GM12801 (cell line): ENCODE results near the gene ME3.

ENCODE experiments used
- CTCF ChIP-seq: IDR thresholded peaks from one replicate; pipeline ENCODE4 v1.5.1; 2011; ENCODE audit warnings: control low read depth; ENCODE audit not compliant: insufficient read length; ENCODE audit errors: extremely low read depth

The ME3 gene

DNA sequence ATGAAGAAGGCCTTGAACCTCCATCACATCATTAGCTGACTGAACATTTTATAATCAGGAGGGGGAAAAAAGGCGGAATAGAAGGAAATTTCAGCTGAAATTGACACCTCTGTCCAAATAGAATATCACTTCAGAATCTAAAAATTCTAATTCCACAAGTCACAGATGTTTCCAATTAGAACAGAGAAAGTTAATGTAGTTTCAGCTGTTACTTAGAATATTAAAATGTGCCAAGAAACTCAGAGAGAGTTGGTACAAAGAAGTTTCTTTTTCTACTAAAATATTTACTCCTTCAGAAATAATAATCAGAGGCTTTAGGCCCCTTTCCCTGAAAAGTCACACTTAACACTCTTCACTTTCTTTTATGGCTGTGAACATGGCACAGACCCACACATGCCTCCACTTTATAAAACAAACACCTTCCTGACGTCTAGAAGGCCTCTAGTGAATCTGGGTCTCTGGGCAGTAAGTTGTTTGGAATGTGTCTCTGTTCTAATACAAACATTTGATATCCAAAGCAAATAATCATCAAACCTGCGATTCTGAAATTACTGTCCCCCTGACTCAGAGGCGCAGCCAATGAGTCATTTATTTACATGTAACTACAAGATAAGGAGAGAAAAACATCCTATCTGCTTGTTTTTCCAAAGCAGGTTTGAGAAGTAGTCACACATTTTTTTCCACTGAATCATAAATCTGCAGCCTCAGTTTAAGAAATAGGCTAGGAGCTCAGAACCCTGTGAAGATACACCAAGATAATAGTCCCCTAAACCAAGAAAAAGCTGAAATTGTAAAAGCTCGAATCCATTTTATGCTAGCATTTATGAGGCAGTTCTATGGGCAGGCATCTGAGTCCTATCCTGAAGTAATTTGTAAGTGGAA lies 148.4 kb downstream of the ME3 start:
- TF ChIP-seq CTCF = no peak

DNA sequence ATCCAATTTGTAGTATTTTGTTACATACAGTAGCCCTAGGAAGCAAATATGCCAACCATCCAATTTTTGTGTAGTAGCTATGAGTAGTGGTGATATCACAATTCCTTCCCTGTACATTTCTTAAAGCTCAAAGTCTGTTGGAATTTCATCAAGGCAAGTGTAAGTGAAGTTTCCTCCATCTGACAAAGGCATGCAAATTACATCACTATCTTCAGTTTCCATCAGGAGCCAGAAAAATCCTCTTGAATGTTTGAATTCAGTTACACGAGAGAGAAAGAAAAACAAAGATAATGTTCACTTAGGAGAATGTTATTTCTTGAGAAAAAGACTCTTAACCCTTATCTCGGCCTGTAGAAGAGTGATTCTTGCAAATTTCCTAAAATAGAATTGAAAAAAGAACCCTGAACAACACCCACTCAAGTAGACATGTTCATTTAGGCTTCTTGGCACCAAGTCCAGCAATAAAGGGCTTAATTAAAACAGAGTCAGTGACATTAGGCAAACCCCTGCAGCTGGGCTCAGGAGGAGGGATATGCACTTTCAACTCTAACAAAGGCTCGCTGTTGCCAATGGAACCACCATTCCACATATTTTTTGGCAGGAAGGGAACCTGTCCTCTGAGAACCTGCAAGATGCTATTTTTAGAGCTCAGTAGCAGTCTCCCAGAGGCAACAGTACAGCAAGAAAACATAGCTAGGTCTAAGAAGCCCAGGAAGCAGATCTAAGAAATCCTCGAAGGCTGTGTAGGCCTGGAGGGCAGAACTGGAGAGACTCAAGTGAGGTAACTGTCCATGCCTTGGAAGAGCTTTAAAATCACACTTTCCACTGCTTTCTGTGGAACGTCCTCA lies 153.1 kb downstream of the ME3 start:
- no peak for TF ChIP-seq CTCF

- no peak for TF ChIP-seq CTCF
These were observed 154.2 kb downstream of the ME3 start for GRCh38 chr11:86518211-86518610.

GRCh38 chr11:86517557-86517956 lies 154.9 kb downstream of the ME3 start:
- TF ChIP-seq CTCF = no peak

DNA sequence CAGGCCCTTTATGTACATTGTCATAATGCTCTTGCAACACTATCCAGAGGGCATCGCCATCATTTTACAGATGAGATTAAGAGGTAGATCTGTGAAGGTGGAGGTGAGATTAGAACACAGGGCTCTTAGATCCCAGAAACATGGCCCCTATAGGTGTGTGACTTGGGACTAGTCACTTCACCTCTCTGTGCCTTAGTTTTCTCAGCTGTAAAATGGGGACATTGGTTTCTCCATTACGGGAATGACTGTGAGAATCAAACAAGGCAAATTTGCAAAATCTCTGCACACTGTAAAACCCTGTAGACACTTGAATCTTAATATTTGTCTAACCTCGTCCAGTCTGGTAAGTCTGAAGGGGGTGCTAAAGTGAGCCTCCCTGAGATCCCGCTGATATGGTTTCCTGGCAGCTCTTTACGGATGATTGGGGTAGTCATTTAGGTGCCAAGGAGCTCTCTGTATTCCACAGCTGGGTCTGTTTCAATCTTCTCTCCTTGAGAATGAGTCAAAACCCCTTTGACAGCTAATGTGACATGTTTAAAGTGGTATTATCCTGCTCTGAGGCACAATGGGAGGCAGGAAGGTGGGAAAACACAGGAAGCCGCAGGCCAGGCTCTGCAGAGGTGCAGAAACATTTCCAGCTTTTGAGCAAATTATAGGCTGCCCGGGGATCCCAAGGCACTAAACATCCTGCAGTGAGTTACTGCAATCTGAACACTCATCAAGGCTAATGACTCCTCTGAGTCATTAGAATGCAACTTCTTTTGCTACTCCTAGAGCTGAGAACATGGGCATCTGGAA lies 156.9 kb downstream of the ME3 start:
- no peak for TF ChIP-seq CTCF

- no peak for TF ChIP-seq CTCF
These were observed 158.0 kb downstream of the ME3 start for GRCh38 chr11:86514453-86514852.
